Liver (tissue), 3 donors: ENCODE measurements around the gene TGM6.

Experiments
- REST ChIP-seq: IDR thresholded peaks from 2 replicates; pipeline ENCODE4 v1.6.1; 2016; ENCODE audit warnings: antibody characterized with exemption, mild to moderate bottlenecking
- SP1 ChIP-seq: IDR thresholded peaks from 2 replicates; pipeline ENCODE4 v1.6.1; 2018; ENCODE audit warnings: antibody characterized with exemption, mild to moderate bottlenecking
- TAF1 ChIP-seq: conservative IDR thresholded peaks from 2 replicates; pipeline ENCODE4 v1.6.1; 2016; ENCODE audit warnings: antibody characterized with exemption, mild to moderate bottlenecking
- TF ChIP-seq, protein P1 (sequence below): fragments of 150-350 bp; IDR thresholded peaks from 2 replicates; pipeline ENCODE4 v1.5.1; 2017; ENCODE audit warnings: improper control_type of control experiment, low read depth, low read length; ENCODE audit not compliant: missing input control
- donor health status: healthy.
- donor health status: healthy.

- TF ChIP-seq, protein P1, sequence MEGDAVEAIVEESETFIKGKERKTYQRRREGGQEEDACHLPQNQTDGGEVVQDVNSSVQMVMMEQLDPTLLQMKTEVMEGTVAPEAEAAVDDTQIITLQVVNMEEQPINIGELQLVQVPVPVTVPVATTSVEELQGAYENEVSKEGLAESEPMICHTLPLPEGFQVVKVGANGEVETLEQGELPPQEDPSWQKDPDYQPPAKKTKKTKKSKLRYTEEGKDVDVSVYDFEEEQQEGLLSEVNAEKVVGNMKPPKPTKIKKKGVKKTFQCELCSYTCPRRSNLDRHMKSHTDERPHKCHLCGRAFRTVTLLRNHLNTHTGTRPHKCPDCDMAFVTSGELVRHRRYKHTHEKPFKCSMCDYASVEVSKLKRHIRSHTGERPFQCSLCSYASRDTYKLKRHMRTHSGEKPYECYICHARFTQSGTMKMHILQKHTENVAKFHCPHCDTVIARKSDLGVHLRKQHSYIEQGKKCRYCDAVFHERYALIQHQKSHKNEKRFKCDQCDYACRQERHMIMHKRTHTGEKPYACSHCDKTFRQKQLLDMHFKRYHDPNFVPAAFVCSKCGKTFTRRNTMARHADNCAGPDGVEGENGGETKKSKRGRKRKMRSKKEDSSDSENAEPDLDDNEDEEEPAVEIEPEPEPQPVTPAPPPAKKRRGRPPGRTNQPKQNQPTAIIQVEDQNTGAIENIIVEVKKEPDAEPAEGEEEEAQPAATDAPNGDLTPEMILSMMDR = no peak
- TF ChIP-seq REST = no peak
- TF ChIP-seq TAF1 = no peak
- no peak for TF ChIP-seq SP1
Measured at GRCh38 chr20:2390951-2391675, 10.4 kb downstream of the TGM6 start.
